ENCODE results near the gene TNFAIP3. TPM values are rescaled to one million over a fixed set of nuclear protein-coding genes. Genes with fewer than 3 reads are reported as not detected.

Gene TNFAIP3
- total and polyA plus RNA-seq, 12 donors = 2.9 to 33.3 (median 7.8) TPM

- Histone ChIP-seq H3K4me3 (no peak overlapping the region), H3K27me3 (peaks cover 0 to 4% (median 0%) of the 10 kb centered on the region in 7 donors), H3K27ac (no peak overlapping the region), H3K4me1 (peaks cover 0 to 34% (median 0%) of the 10 kb centered on the region in 9 donors), H3K9me3 (no peaks in the 10 kb centered on the region), H3K36me3 (no peaks in the 10 kb centered on the region)
- DNase-seq = no peak
- TF ChIP-seq CTCF (IDR thresholded peaks at IDR 0.05) = no peak
- ATAC-seq = no peak
- 90 to 92% methylated on average over 12 of the region's 12 CpGs for WGBS, 2 donors
- intact Hi-C loops (cut with DNase I) = no loop called here
Observed at GRCh38 chr6:137925141-137925698, 58.2 kb downstream of the TNFAIP3 start.

GRCh38 chr6:137926207-137926731 lies 59.2 kb downstream of the TNFAIP3 start:
- intact Hi-C loops (cut with DNase I) = no loop called here
- peaks cover 0 to 4% (median 0%) of the 10 kb centered on the region in 7 donors for H3K27me3 ChIP-seq
- H3K27ac ChIP-seq = no peak overlapping the region
- WGBS, 2 donors = 74 to 84% methylated on average over 1 of the region's 1 CpG
- H3K4me1 ChIP-seq = peaks cover 0 to 34% (median 0%) of the 10 kb centered on the region in 9 donors
- DNase-seq (no peak), ATAC-seq (no peak)
- TF ChIP-seq CTCF (IDR thresholded peaks at IDR 0.05) = no peak
- no peaks in the 10 kb centered on the region for H3K36me3 ChIP-seq
- no peak overlapping the region for H3K4me3 ChIP-seq
- H3K9me3 ChIP-seq = no peaks in the 10 kb centered on the region

- peaks cover 0 to 4% (median 0%) of the 10 kb centered on the region in 7 donors for H3K27me3 ChIP-seq
- no peaks in the 10 kb centered on the region for H3K9me3 ChIP-seq
- no peak overlapping the region for H3K27ac ChIP-seq
- no peaks in the 10 kb centered on the region for H3K36me3 ChIP-seq
- ATAC-seq (no peak), DNase-seq (no peak)
- no peak for TF ChIP-seq CTCF (IDR thresholded peaks at IDR 0.05)
- H3K4me1 ChIP-seq = peaks cover 0 to 34% (median 0%) of the 10 kb centered on the region in 9 donors
- WGBS, 2 donors = 92% methylated on average over 3 of the region's 3 CpGs
- intact Hi-C loops (cut with DNase I) = no loop called here
- no peak overlapping the region for H3K4me3 ChIP-seq
Observed at GRCh38 chr6:137926985-137927384, 59.9 kb downstream of the TNFAIP3 start.

GRCh38 chr6:137927777-137928218 lies 60.7 kb downstream of the TNFAIP3 start:
- Histone ChIP-seq H3K4me3 (peak overlapping the region in 2 of 10 donors; percentile 1), H3K9me3 (no peaks in the 10 kb centered on the region), H3K27me3 (peaks cover 0 to 4% (median 0%) of the 10 kb centered on the region in 7 donors), H3K36me3 (no peaks in the 10 kb centered on the region), H3K4me1 (peaks cover 0 to 34% (median 0%) of the 10 kb centered on the region in 9 donors), H3K27ac (peak overlapping the region in 1 of 10 donors; percentile 62)
- TF ChIP-seq CTCF (IDR thresholded peaks at IDR 0.05) = no peak
- 22 to 36% methylated on average over 8 of the region's 8 CpGs for WGBS, 2 donors
- DNase-seq (no peak), ATAC-seq (peak in 2 of 8 donors; percentile 39 to 44)
- intact Hi-C loops (cut with DNase I) = no loop called here
